H1 (cell line): ENCODE measurements around the gene TCEANC. TPM values are rescaled to one million over a fixed set of nuclear protein-coding genes. Genes with fewer than 3 reads are reported as not detected.
"Not testable (repeated sequence)": the region's sequence is repeated elsewhere in the genome, so short reads cannot be mapped to it uniquely, and the experiment has no call there.

Source experiments
- CTCF ChIA-PET: fragments of 300-600 bp; sonication (Branson Sonifier 250); formaldehyde crosslinking; loops from one replicate; lab custom pipeline; 2021; ENCODE audit not compliant: partially characterized antibody; lab: Charles Lee
- POLR2A ChIA-PET: fragments of 300-600 bp; sonication (Branson Sonifier 250); formaldehyde crosslinking; loops from one replicate; lab custom pipeline; 2021; ENCODE audit warnings: inconsistent platforms; ENCODE audit not compliant: partially characterized antibody; lab: Charles Lee
- DNase-seq, 2 experiments: peaks; one replicate each; pipeline versions ENCODE4 v3.0.0 to v3.0.0-alpha.2; 2010 to 2022; ENCODE audit warnings: low spot score in 2 of 2, low read depth in 1 of 2, mixed read lengths in 1 of 2
- FAIRE-seq: peaks from 2 replicates; lab custom pipeline; 2011; peaks lifted over from hg19 to GRCh38; lab: Jason Lieb, UNC
- H2AFZ ChIP-seq: 2 replicates; pipeline ENCODE4 v1.8.1; 2012; ENCODE audit warnings: low read length, inconsistent platforms
- H2AK5ac ChIP-seq: 2 replicates; pipeline ENCODE4 v1.6.1; 2013; ENCODE audit warnings: low read depth, low read length
- H2BK120ac ChIP-seq: replicated peaks from 2 replicates; pipeline ENCODE3; 2013; ENCODE audit warnings: low read depth, low read length, inconsistent platforms
- H2BK12ac ChIP-seq: 2 replicates; pipeline ENCODE4 v1.6.1; 2013; ENCODE audit warnings: low read depth, low read length
- H2BK15ac ChIP-seq: 2 replicates; pipeline ENCODE4 v1.6.1; 2013; ENCODE audit warnings: low read length
- H2BK20ac ChIP-seq: 2 replicates; pipeline ENCODE4 v1.6.1; 2013; ENCODE audit warnings: low read length
- H2BK5ac ChIP-seq: 2 replicates; pipeline ENCODE4 v1.6.1; 2013; ENCODE audit warnings: low read depth, low read length
- H3K14ac ChIP-seq: 2 replicates; pipeline ENCODE4 v1.6.1; 2013; ENCODE audit warnings: inconsistent platforms; ENCODE audit not compliant: insufficient read length
- H3K18ac ChIP-seq: 2 replicates; pipeline ENCODE4 v1.6.1; 2013; ENCODE audit warnings: low read length; ENCODE audit errors: extremely low read depth
- H3K23ac ChIP-seq: 2 replicates; pipeline ENCODE4 v1.6.1; 2013; ENCODE audit warnings: inconsistent platforms; ENCODE audit not compliant: insufficient read length
- H3K23me2 ChIP-seq: 2 replicates; pipeline ENCODE4 v1.6.1; 2013; ENCODE audit warnings: low read depth, low read length
- H3K27ac ChIP-seq: 2 replicates; pipeline ENCODE4 v1.6.1; 2011; ENCODE audit warnings: low read depth, low read length, inconsistent platforms
- H3K27me3 ChIP-seq, 4 experiments: replicated peaks in 1 of 4; 1 replicate in 1 of 4; 2 replicates in 3 of 4; pipeline versions ENCODE4 v1.6.1 to v1.8.1; 2011 to 2013; ENCODE audit warnings: low read length in 3 of 4, mild to moderate bottlenecking in 3 of 4, inconsistent platforms in 2 of 4, mixed read lengths in 2 of 4, moderate library complexity in 1 of 4; ENCODE audit not compliant: control insufficient read depth in 3 of 4, insufficient read depth in 3 of 4; ENCODE audit errors: extremely low read depth in 1 of 4
- H3K36me3 ChIP-seq, 4 experiments: 2 replicates each; pipeline versions ENCODE4 v1.6.1 to v1.8.1; 2011 to 2013; ENCODE audit warnings: mild to moderate bottlenecking in 4 of 4, low read length in 3 of 4, moderate library complexity in 2 of 4, control low read depth in 1 of 4, inconsistent platforms in 1 of 4; ENCODE audit not compliant: insufficient read depth in 4 of 4, control insufficient read depth in 2 of 4
- H3K4ac ChIP-seq: replicated peaks from 2 replicates; pipeline ENCODE3; 2013; ENCODE audit warnings: low read length, low read depth, mixed read lengths, inconsistent platforms; ENCODE audit not compliant: insufficient read length
- H3K4me1 ChIP-seq, 4 experiments: replicated peaks in 1 of 4; 1 replicate in 1 of 4; 2 replicates in 3 of 4; pipeline versions ENCODE4 v1.6.1 to v1.8.1; 2011 to 2013; ENCODE audit warnings: low read length in 3 of 4, inconsistent platforms in 2 of 4, mixed read lengths in 1 of 4; ENCODE audit not compliant: insufficient read depth in 4 of 4, control insufficient read depth in 3 of 4
- H3K4me2 ChIP-seq, 2 experiments: 2 replicates each; pipeline versions ENCODE4 v1.6.1 to v1.8.1; 2011 to 2013; ENCODE audit warnings: low read depth in 2 of 2, low read length in 2 of 2, control low read depth in 1 of 2, inconsistent platforms in 1 of 2, mild to moderate bottlenecking in 1 of 2; ENCODE audit not compliant: insufficient read depth in 1 of 2
- H3K4me3 ChIP-seq, 4 experiments: fragments of 200-600, 300-600 bp in 1 of 4; sonication (generic), shearing (Covaris generic), sonication (Bioruptor Twin) in 1 of 4; 2 replicates each; pipeline versions ENCODE4 v1.5.1 to v1.8.1; 2011 to 2016; ENCODE audit warnings: low read length in 4 of 4, low read depth in 3 of 4, control low read depth in 2 of 4, inconsistent platforms in 2 of 4, mild to moderate bottlenecking in 2 of 4, mixed read lengths in 1 of 4, moderate library complexity in 1 of 4; ENCODE audit not compliant: insufficient read depth in 2 of 4; ENCODE audit errors: extremely low read depth in 1 of 4
- H3K56ac ChIP-seq: replicated peaks from 2 replicates; pipeline ENCODE3; 2013; ENCODE audit warnings: low read depth, mild to moderate bottlenecking, mixed read lengths, low read length, inconsistent platforms; ENCODE audit not compliant: insufficient read length
- H3K79me1 ChIP-seq: 2 replicates; pipeline ENCODE4 v1.6.1; 2013; ENCODE audit warnings: low read depth, low read length, control low read depth
- H3K79me2 ChIP-seq, 2 experiments: 2 replicates each; pipeline versions ENCODE4 v1.6.1 to v1.8.1; 2012 to 2013; ENCODE audit warnings: low read length in 2 of 2, mild to moderate bottlenecking in 2 of 2, inconsistent platforms in 1 of 2; ENCODE audit not compliant: insufficient read depth in 2 of 2, control insufficient read depth in 1 of 2
- H3K9ac ChIP-seq, 4 experiments: replicated peaks in 1 of 4; 1 replicate in 1 of 4; 2 replicates in 3 of 4; pipeline versions ENCODE4 v1.6.1 to v1.8.1; 2011 to 2013; ENCODE audit warnings: low read depth in 3 of 4, low read length in 3 of 4, control low read depth in 2 of 4, mild to moderate bottlenecking in 2 of 4, moderate library complexity in 2 of 4, inconsistent platforms in 1 of 4; ENCODE audit errors: extremely low read depth in 1 of 4
- H3K9me3 ChIP-seq, 2 experiments: 2 replicates each; pipeline versions ENCODE4 v1.6.1 to v1.8.1; 2012 to 2013; ENCODE audit warnings: mild to moderate bottlenecking in 2 of 2, moderate library complexity in 2 of 2, control low read depth in 1 of 2, inconsistent platforms in 1 of 2, low read depth in 1 of 2, low read length in 1 of 2, mixed read lengths in 1 of 2; ENCODE audit not compliant: insufficient read depth in 2 of 2
- H4K20me1 ChIP-seq, 2 experiments: replicated peaks in 1 of 2; 2 replicates each; pipeline versions ENCODE3 to v1.8.1; 2011 to 2013; ENCODE audit warnings: inconsistent platforms in 2 of 2, low read length in 2 of 2, mild to moderate bottlenecking in 1 of 2; ENCODE audit not compliant: insufficient read depth in 2 of 2, control insufficient read depth in 1 of 2
- H4K5ac ChIP-seq: 2 replicates; pipeline ENCODE4 v1.6.1; 2013; ENCODE audit warnings: low read length, low read depth, mixed read lengths, inconsistent platforms; ENCODE audit not compliant: insufficient read length
- H4K8ac ChIP-seq: 2 replicates; pipeline ENCODE4 v1.8.0; 2013; ENCODE audit warnings: mild to moderate bottlenecking, moderate library complexity, low read length, inconsistent platforms; ENCODE audit not compliant: insufficient read depth; ENCODE audit errors: extremely low read depth
- H4K91ac ChIP-seq: replicated peaks from 2 replicates; pipeline ENCODE3; 2013; ENCODE audit warnings: low read length, mixed read lengths, inconsistent platforms; ENCODE audit not compliant: insufficient read length
- WGBS, 2 experiments: shearing (Covaris generic) in 1 of 2; methylation state at CpG; one replicate each; pipeline versions ENCODE4 v1.1.6 to v1.1.7; 2013 to 2015; ENCODE audit warnings: low lambda C conversion rate in 2 of 2, mixed read lengths in 2 of 2, inconsistent platforms in 1 of 2, low coverage in 1 of 2, missing lambda C conversion rate in 1 of 2; ENCODE audit not compliant: insufficient replicate concordance in 2 of 2, insufficient coverage in 1 of 2, insufficient read length in 1 of 2; ENCODE audit errors: extremely low coverage in 1 of 2, missing lambda C conversion rate in 1 of 2; 5-methylcytosine and 5-hydroxymethylcytosine counted together
- polyA plus RNA-seq, 7 experiments: library from polyadenylated mRNA; depleted of rRNA in 3 of 7; stranded (reverse) in 5 of 7; unstranded in 2 of 7; fragments of >200 nt in 5 of 7; fragments of 200-250 nt in 2 of 7; gene quantifications; 1 replicate in 5 of 7; 2 replicates in 1 of 7; 4 replicates in 1 of 7; pipeline versions ENCODE4 v1.2.1 to v1.2.3, GENCODE V29; 2011 to 2013; ENCODE audit warnings: missing spikeins in 2 of 7, mixed read lengths in 2 of 7
- total RNA-seq: library from RNA; stranded (reverse); fragmentation: NEBNext Ultra II Directional; extraction: Animal tissue kit (Norgen Biotek cat#: 25700); gene quantifications from 2 replicates; pipeline ENCODE4 v1.2.1, GENCODE V29; 2021

TCEANC gene
- total and polyA plus RNA-seq, 2 of the 8 experiments (the other 6 are each of a cell fraction or from before 2014, with no cell fraction given) = 0.88 to 2.0 TPM

- not testable (repeated sequence) for DNase-seq, H2AFZ ChIP-seq, H3K14ac ChIP-seq, H3K4me2 ChIP-seq, FAIRE-seq, H4K91ac ChIP-seq, H3K9me3 ChIP-seq, H3K23ac ChIP-seq, H3K4me3 ChIP-seq, H2BK12ac ChIP-seq, H4K20me1 ChIP-seq, H3K18ac ChIP-seq, H2BK120ac ChIP-seq, H3K27ac ChIP-seq, H3K23me2 ChIP-seq, H2AK5ac ChIP-seq, H3K79me2 ChIP-seq, H4K5ac ChIP-seq, H3K9ac ChIP-seq, H3K79me1 ChIP-seq, H3K4me1 ChIP-seq, H2BK20ac ChIP-seq, H3K4ac ChIP-seq, H3K27me3 ChIP-seq, H4K8ac ChIP-seq, H3K56ac ChIP-seq, H2BK15ac ChIP-seq, H3K36me3 ChIP-seq, H2BK5ac ChIP-seq
- POLR2A ChIA-PET = interaction anchor here (0.6 kb wide), 1 partner anchor 64 kb away, joined by 3 read pairs; the partner anchor contains the start of genes OFD1 and TRAPPC2
- CTCF ChIA-PET = interaction anchor here (1.1 kb wide), 2 partner anchors 10 to 13 kb away, joined by 4 read pairs; no protein-coding TSS in a partner anchor
- no CpG with 5 or more reads among the region's 8 CpGs for WGBS, 2 experiments
These were observed 16.8 kb downstream of the TCEANC start for GRCh38 chrX:13669755-13670154.
